HepG2 (cell line): ENCODE data around the gene SURF1. TPM values are rescaled to one million over a fixed set of nuclear protein-coding genes. Genes with fewer than 3 reads are reported as not detected.
A peak's percentile ranks its signal among the peaks of the same experiment; 100 is the strongest.

Experiments used
- ARNT2 ChIP-seq: sonication (generic); formaldehyde crosslinking; IDR thresholded peaks from 2 replicates; pipeline ENCODE4 v1.8.0; 2022; ENCODE audit warnings: mild to moderate bottlenecking, low read depth, missing genetic modification reagents, moderate library complexity
- E2F2 ChIP-seq: sonication (generic); formaldehyde crosslinking; IDR thresholded peaks from 2 replicates; pipeline ENCODE4 v1.4.0; 2020; ENCODE audit warnings: missing genetic modification reagents, borderline replicate concordance
- FOXK2 ChIP-seq: fragments of 450-650 bp; IDR thresholded peaks from 2 replicates; pipeline ENCODE4 v1.6.1; 2016
- GATAD2A ChIP-seq: IDR thresholded peaks from 2 replicates; pipeline ENCODE4 v1.6.1; 2016
- PAXIP1 ChIP-seq: sonication (generic); formaldehyde crosslinking; conservative IDR thresholded peaks from 2 replicates; pipeline ENCODE4 v1.4.0; 2020; ENCODE audit warnings: mild to moderate bottlenecking, missing genetic modification reagents, moderate library complexity
- SSRP1 ChIP-seq: IDR thresholded peaks from 2 replicates; pipeline ENCODE4 v1.6.1; 2016; ENCODE audit warnings: control low read depth
- STAG1 ChIP-seq: sonication (generic); formaldehyde crosslinking; IDR thresholded peaks from 2 replicates; pipeline ENCODE4 v1.4.0; 2020; ENCODE audit warnings: missing genetic modification reagents
- YY1 ChIP-seq: IDR thresholded peaks from 2 replicates; pipeline ENCODE4 v1.6.1; 2011; ENCODE audit warnings: low read length, low read depth, moderate library complexity, mild to moderate bottlenecking; ENCODE audit not compliant: insufficient read depth, insufficient replicate concordance
- ZNF124 ChIP-seq: sonication (generic); formaldehyde crosslinking; IDR thresholded peaks from 2 replicates; pipeline ENCODE4 v1.4.0; 2020; ENCODE audit warnings: missing genetic modification reagents
- ZNF605 ChIP-seq: sonication (generic); formaldehyde crosslinking; IDR thresholded peaks from 2 replicates; pipeline ENCODE4 v1.8.0; 2022; ENCODE audit warnings: mild to moderate bottlenecking, missing genetic modification reagents
- ZSCAN20 ChIP-seq: sonication (generic); formaldehyde crosslinking; IDR thresholded peaks from 2 replicates; pipeline ENCODE4 v1.4.0; 2020; ENCODE audit warnings: missing genetic modification reagents, mild to moderate bottlenecking, borderline replicate concordance
- polyA plus RNA-seq, 8 experiments: library from polyadenylated mRNA; depleted of rRNA in 3 of 8; stranded (reverse) in 7 of 8; unstranded in 1 of 8; fragments of >200 nt; fragmentation: Illumina TruSeq in 4 of 8; extraction: Trizol in 4 of 8; gene quantifications; 2 replicates each; pipeline versions ENCODE4 v1.2.1 to v1.2.3, GENCODE V29; 2011 to 2016; ENCODE audit warnings: low read depth in 4 of 8, missing spikeins in 1 of 8, mixed read lengths in 1 of 8; ENCODE audit not compliant: insufficient read depth in 1 of 8
- total RNA-seq, 5 experiments: library from RNA; depleted of rRNA; stranded (reverse); fragments of >200 nt; fragmentation: Illumina TruSeq; extraction: Trizol; gene quantifications; 2 replicates each; pipeline ENCODE4 v1.2.3, GENCODE V29; 2016; ENCODE audit warnings: low read depth in 1 of 5
- TF ChIP-seq, protein P1 (sequence below): sonication (generic); formaldehyde crosslinking; IDR thresholded peaks from 2 replicates; pipeline ENCODE4 v1.8.0; 2022; ENCODE audit warnings: missing genetic modification reagents, mild to moderate bottlenecking, borderline replicate concordance
- TF ChIP-seq, protein P2 (sequence below): sonication (generic); formaldehyde crosslinking; IDR thresholded peaks from 2 replicates; pipeline ENCODE4 v1.5.1; 2020; ENCODE audit warnings: missing genetic modification reagents, mild to moderate bottlenecking, borderline replicate concordance
- TF ChIP-seq, protein P3 (sequence below): sonication (generic); formaldehyde crosslinking; IDR thresholded peaks from 2 replicates; pipeline ENCODE4 v1.4.0; 2020; ENCODE audit warnings: missing genetic modification reagents, borderline replicate concordance
- TF ChIP-seq, protein P4 (sequence below), 2 experiments: fragments of 450-650 bp in 1 of 2; sonication (generic) in 1 of 2; formaldehyde crosslinking; IDR thresholded peaks; 2 replicates each; pipeline versions ENCODE4 v1.5.0 to v1.8.0; 2020 to 2022; ENCODE audit warnings: mild to moderate bottlenecking in 1 of 2, missing genetic modification reagents in 1 of 2

SURF1 gene
- total and polyA plus RNA-seq, 2 of the 13 experiments (the other 11 are each of a cell fraction or from before 2014, with no cell fraction given), result 17.8 to 40.7 TPM

- TF ChIP-seq, protein P1, sequence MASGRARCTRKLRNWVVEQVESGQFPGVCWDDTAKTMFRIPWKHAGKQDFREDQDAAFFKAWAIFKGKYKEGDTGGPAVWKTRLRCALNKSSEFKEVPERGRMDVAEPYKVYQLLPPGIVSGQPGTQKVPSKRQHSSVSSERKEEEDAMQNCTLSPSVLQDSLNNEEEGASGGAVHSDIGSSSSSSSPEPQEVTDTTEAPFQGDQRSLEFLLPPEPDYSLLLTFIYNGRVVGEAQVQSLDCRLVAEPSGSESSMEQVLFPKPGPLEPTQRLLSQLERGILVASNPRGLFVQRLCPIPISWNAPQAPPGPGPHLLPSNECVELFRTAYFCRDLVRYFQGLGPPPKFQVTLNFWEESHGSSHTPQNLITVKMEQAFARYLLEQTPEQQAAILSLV (CRISPR knock-in tag), result peak; percentile 33; the same call in 1 of the 2 replicates
- TF ChIP-seq ZNF605 (CRISPR knock-in tag), result no peak
- 0 out of 2 replicates have a peak, but pooled peaks have one; percentile 11 for TF ChIP-seq PAXIP1 (CRISPR knock-in tag)
- TF ChIP-seq, protein P2, sequence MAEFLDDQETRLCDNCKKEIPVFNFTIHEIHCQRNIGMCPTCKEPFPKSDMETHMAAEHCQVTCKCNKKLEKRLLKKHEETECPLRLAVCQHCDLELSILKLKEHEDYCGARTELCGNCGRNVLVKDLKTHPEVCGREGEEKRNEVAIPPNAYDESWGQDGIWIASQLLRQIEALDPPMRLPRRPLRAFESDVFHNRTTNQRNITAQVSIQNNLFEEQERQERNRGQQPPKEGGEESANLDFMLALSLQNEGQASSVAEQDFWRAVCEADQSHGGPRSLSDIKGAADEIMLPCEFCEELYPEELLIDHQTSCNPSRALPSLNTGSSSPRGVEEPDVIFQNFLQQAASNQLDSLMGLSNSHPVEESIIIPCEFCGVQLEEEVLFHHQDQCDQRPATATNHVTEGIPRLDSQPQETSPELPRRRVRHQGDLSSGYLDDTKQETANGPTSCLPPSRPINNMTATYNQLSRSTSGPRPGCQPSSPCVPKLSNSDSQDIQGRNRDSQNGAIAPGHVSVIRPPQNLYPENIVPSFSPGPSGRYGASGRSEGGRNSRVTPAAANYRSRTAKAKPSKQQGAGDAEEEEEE (CRISPR knock-in tag), result no peak
- peak; percentile 94 for TF ChIP-seq YY1
- TF ChIP-seq E2F2 (CRISPR knock-in tag), result no peak
- no peak for TF ChIP-seq GATAD2A (CRISPR knock-in tag)
- TF ChIP-seq, protein P3, sequence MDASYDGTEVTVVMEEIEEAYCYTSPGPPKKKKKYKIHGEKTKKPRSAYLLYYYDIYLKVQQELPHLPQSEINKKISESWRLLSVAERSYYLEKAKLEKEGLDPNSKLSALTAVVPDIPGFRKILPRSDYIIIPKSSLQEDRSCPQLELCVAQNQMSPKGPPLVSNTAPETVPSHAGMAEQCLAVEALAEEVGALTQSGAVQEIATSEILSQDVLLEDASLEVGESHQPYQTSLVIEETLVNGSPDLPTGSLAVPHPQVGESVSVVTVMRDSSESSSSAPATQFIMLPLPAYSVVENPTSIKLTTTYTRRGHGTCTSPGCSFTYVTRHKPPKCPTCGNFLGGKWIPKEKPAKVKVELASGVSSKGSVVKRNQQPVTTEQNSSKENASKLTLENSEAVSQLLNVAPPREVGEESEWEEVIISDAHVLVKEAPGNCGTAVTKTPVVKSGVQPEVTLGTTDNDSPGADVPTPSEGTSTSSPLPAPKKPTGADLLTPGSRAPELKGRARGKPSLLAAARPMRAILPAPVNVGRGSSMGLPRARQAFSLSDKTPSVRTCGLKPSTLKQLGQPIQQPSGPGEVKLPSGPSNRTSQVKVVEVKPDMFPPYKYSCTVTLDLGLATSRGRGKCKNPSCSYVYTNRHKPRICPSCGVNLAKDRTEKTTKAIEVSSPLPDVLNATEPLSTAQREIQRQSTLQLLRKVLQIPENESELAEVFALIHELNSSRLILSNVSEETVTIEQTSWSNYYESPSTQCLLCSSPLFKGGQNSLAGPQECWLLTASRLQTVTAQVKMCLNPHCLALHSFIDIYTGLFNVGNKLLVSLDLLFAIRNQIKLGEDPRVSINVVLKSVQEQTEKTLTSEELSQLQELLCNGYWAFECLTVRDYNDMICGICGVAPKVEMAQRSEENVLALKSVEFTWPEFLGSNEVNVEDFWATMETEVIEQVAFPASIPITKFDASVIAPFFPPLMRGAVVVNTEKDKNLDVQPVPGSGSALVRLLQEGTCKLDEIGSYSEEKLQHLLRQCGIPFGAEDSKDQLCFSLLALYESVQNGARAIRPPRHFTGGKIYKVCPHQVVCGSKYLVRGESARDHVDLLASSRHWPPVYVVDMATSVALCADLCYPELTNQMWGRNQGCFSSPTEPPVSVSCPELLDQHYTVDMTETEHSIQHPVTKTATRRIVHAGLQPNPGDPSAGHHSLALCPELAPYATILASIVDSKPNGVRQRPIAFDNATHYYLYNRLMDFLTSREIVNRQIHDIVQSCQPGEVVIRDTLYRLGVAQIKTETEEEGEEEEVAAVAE (CRISPR knock-in tag), result no peak
- peak; percentile 36; the same call in 1 of the 2 replicates for TF ChIP-seq ARNT2
- peak; percentile 34; the same call in 1 of the 2 replicates for TF ChIP-seq STAG1
- TF ChIP-seq ZSCAN20 (CRISPR knock-in tag), result peak; percentile 97
- TF ChIP-seq, protein P4, sequence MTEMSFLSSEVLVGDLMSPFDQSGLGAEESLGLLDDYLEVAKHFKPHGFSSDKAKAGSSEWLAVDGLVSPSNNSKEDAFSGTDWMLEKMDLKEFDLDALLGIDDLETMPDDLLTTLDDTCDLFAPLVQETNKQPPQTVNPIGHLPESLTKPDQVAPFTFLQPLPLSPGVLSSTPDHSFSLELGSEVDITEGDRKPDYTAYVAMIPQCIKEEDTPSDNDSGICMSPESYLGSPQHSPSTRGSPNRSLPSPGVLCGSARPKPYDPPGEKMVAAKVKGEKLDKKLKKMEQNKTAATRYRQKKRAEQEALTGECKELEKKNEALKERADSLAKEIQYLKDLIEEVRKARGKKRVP (CRISPR knock-in tag; IDR thresholded peaks at IDR 0.05), result 0 out of 4 replicates have a peak, but pooled peaks of 1 of the 2 experiments have one; percentile 25
- TF ChIP-seq ZNF124, result no peak
- TF ChIP-seq FOXK2, result no peak
- no peak for TF ChIP-seq SSRP1
These were observed at the start of gene SURF1, which contains the start of gene SURF2 (continued) for GRCh38 chr9:133356391-133357091.
